HEK293 (cell line): ENCODE data around the gene UBA3.

Experiments
- GLI4 ChIP-seq: fragments of 450-650 bp; formaldehyde crosslinking; IDR thresholded peaks from 2 replicates; pipeline ENCODE4 v1.5.1; 2016; ENCODE audit warnings: missing biosample characterization, missing genetic modification characterization
- KLF1 ChIP-seq: fragments of 450-650 bp; formaldehyde crosslinking; IDR thresholded peaks from 2 replicates; pipeline ENCODE4 v1.5.1; 2016; ENCODE audit warnings: missing biosample characterization, missing genetic modification characterization
- KLF7 ChIP-seq: fragments of 450-650 bp; formaldehyde crosslinking; IDR thresholded peaks from 2 replicates; pipeline ENCODE4 v1.5.1; 2016; ENCODE audit warnings: missing biosample characterization, missing genetic modification characterization, borderline replicate concordance
- MEIS1 ChIP-seq: sonication (generic); formaldehyde crosslinking; IDR thresholded peaks from 2 replicates; pipeline ENCODE4 v1.8.1; 2022; ENCODE audit warnings: missing genetic modification reagents, mild to moderate bottlenecking, borderline replicate concordance
- PRDM10 ChIP-seq: fragments of 450-650 bp; formaldehyde crosslinking; IDR thresholded peaks from 2 replicates; pipeline ENCODE4 v1.5.1; 2016; ENCODE audit warnings: missing biosample characterization, missing genetic modification characterization
- SP7 ChIP-seq: fragments of 450-650 bp; formaldehyde crosslinking; IDR thresholded peaks from 2 replicates; pipeline ENCODE4 v1.5.1; 2016; ENCODE audit warnings: missing biosample characterization, missing genetic modification characterization
- TCF7L2 ChIP-seq: IDR thresholded peaks from 2 replicates; pipeline ENCODE4 v1.6.1; 2011; ENCODE audit warnings: low read depth, mild to moderate bottlenecking, inconsistent platforms, low read length, moderate library complexity, borderline replicate concordance
- TRIM28 ChIP-seq: IDR thresholded peaks from 2 replicates; pipeline ENCODE4 v1.6.1; 2011; ENCODE audit warnings: low read length, control low read depth, borderline replicate concordance
- YY1 ChIP-seq: fragments of 450-650 bp; formaldehyde crosslinking; IDR thresholded peaks from 2 replicates; pipeline ENCODE4 v1.5.1; 2018; ENCODE audit warnings: missing biosample characterization, missing genetic modification characterization
- ZBTB1 ChIP-seq: fragments of 450-650 bp; formaldehyde crosslinking; IDR thresholded peaks from 2 replicates; pipeline ENCODE4 v1.5.1; 2016; ENCODE audit warnings: missing biosample characterization, missing genetic modification characterization
- ZBTB17 ChIP-seq: fragments of 450-650 bp; formaldehyde crosslinking; IDR thresholded peaks from 2 replicates; pipeline ENCODE4 v1.5.1; 2016; ENCODE audit warnings: missing biosample characterization, missing genetic modification characterization
- ZBTB20 ChIP-seq: fragments of 450-650 bp; formaldehyde crosslinking; IDR thresholded peaks from 2 replicates; pipeline ENCODE4 v1.5.1; 2016; ENCODE audit warnings: missing biosample characterization, missing genetic modification characterization
- ZBTB48 ChIP-seq: fragments of 450-650 bp; formaldehyde crosslinking; IDR thresholded peaks from 2 replicates; pipeline ENCODE4 v1.5.1; 2016; ENCODE audit warnings: missing biosample characterization, missing genetic modification characterization
- ZBTB8A ChIP-seq: fragments of 450-650 bp; formaldehyde crosslinking; IDR thresholded peaks from 2 replicates; pipeline ENCODE4 v1.5.1; 2016; ENCODE audit warnings: missing biosample characterization, missing genetic modification characterization
- ZFP37 ChIP-seq: fragments of 450-650 bp; formaldehyde crosslinking; IDR thresholded peaks from 2 replicates; pipeline ENCODE4 v1.5.1; 2016; ENCODE audit warnings: missing biosample characterization, missing genetic modification characterization
- ZNF157 ChIP-seq: fragments of 450-650 bp; formaldehyde crosslinking; IDR thresholded peaks from 2 replicates; pipeline ENCODE4 v1.5.1; 2016; ENCODE audit warnings: missing biosample characterization, missing genetic modification characterization
- ZNF239 ChIP-seq: fragments of 450-650 bp; formaldehyde crosslinking; IDR thresholded peaks from 2 replicates; pipeline ENCODE4 v1.5.1; 2016; ENCODE audit warnings: missing biosample characterization, missing genetic modification characterization
- ZNF26 ChIP-seq: fragments of 450-650 bp; formaldehyde crosslinking; IDR thresholded peaks from 2 replicates; pipeline ENCODE4 v1.5.1; 2016; ENCODE audit warnings: missing biosample characterization, missing genetic modification characterization
- ZNF266 ChIP-seq: fragments of 450-650 bp; formaldehyde crosslinking; IDR thresholded peaks from 2 replicates; pipeline ENCODE4 v1.5.1; 2016; ENCODE audit warnings: missing biosample characterization, missing genetic modification characterization, low read depth
- ZNF324 ChIP-seq: fragments of 450-650 bp; formaldehyde crosslinking; IDR thresholded peaks from 2 replicates; pipeline ENCODE4 v1.5.1; 2016; ENCODE audit warnings: missing biosample characterization, missing genetic modification characterization
- ZNF335 ChIP-seq: fragments of 450-650 bp; formaldehyde crosslinking; conservative IDR thresholded peaks from 2 replicates; pipeline ENCODE4 v1.5.1; 2016; ENCODE audit warnings: missing biosample characterization, missing genetic modification characterization
- ZNF48 ChIP-seq: fragments of 450-650 bp; formaldehyde crosslinking; IDR thresholded peaks from 2 replicates; pipeline ENCODE4 v1.5.1; 2016; ENCODE audit warnings: missing biosample characterization, missing genetic modification characterization
- ZNF544 ChIP-seq: fragments of 450-650 bp; formaldehyde crosslinking; IDR thresholded peaks from 2 replicates; pipeline ENCODE4 v1.5.0; 2017; ENCODE audit warnings: missing biosample characterization, missing genetic modification characterization
- ZNF549 ChIP-seq: fragments of 450-650 bp; IDR thresholded peaks from 2 replicates; pipeline ENCODE4 v1.5.1; 2018; ENCODE audit warnings: missing biosample characterization, missing genetic modification characterization, mild to moderate bottlenecking, inconsistent platforms, moderate library complexity
- ZNF621 ChIP-seq: fragments of 450-650 bp; formaldehyde crosslinking; IDR thresholded peaks from 2 replicates; pipeline ENCODE4 v1.5.1; 2017; ENCODE audit warnings: missing biosample characterization, missing genetic modification characterization
- ZNF623 ChIP-seq: fragments of 450-650 bp; formaldehyde crosslinking; IDR thresholded peaks from 2 replicates; pipeline ENCODE4 v1.5.1; 2016; ENCODE audit warnings: missing biosample characterization, missing genetic modification characterization
- ZNF777 ChIP-seq: fragments of 450-650 bp; formaldehyde crosslinking; IDR thresholded peaks from 2 replicates; pipeline ENCODE4 v1.5.1; 2017; ENCODE audit warnings: missing biosample characterization, missing genetic modification characterization, borderline replicate concordance
- ZNF791 ChIP-seq: fragments of 450-650 bp; formaldehyde crosslinking; IDR thresholded peaks from 2 replicates; pipeline ENCODE4 v1.5.1; 2016; ENCODE audit warnings: missing biosample characterization, missing genetic modification characterization
- ZNF830 ChIP-seq: fragments of 450-650 bp; IDR thresholded peaks from 2 replicates; pipeline ENCODE4 v1.5.0; 2018; ENCODE audit warnings: missing biosample characterization, missing genetic modification characterization, low read depth, mild to moderate bottlenecking, moderate library complexity
- ZSCAN30 ChIP-seq: fragments of 450-650 bp; IDR thresholded peaks from 2 replicates; pipeline ENCODE4 v1.5.1; 2018; ENCODE audit warnings: missing biosample characterization, mild to moderate bottlenecking, missing genetic modification characterization, moderate library complexity
- TF ChIP-seq, protein P1 (sequence below): fragments of 450-650 bp; formaldehyde crosslinking; IDR thresholded peaks from 2 replicates; pipeline ENCODE4 v1.5.1; 2016; ENCODE audit warnings: missing biosample characterization, missing genetic modification characterization
- TF ChIP-seq, protein P2 (sequence below): fragments of 450-650 bp; formaldehyde crosslinking; conservative IDR thresholded peaks from 2 replicates; pipeline ENCODE4 v1.5.1; 2016; ENCODE audit warnings: low read depth, missing biosample characterization, missing genetic modification characterization

Gene UBA3

DNA sequence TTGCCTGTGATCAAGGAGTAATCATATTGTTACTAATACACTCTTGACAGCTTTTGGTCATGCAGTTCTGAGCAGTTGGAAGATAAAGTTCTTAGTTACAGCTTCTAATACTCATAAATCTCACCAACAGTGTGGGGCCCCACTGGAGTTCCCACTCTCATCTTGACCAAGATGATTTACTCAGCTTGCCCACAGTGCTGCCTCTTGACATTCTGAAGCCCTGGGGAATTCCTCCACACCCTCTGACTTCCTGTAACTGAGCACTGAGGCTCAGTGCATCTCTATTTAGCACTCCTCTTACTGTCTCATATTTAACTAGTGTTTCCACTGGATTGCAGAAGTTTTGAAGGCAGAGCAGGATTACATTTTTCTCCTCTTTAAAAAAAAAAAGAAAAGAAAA is 2.6 kb upstream of the UBA3 start (continued):
- TF ChIP-seq PRDM10, result no peak
- TF ChIP-seq ZBTB20 (tag by site-specific recombination), result peak; percentile 44; the same call in 1 of the 2 replicates
- TF ChIP-seq ZBTB17, result no peak
- TF ChIP-seq ZNF621 (tag by site-specific recombination), result no peak
- no peak for TF ChIP-seq ZNF335 (tag by site-specific recombination)
- TF ChIP-seq TCF7L2, result peak; percentile 42; the same call in 1 of the 2 replicates
- TF ChIP-seq ZNF239 (tag by site-specific recombination), result no peak
- no peak for TF ChIP-seq KLF1 (tag by site-specific recombination)
- TF ChIP-seq ZNF544, result no peak
- TF ChIP-seq ZSCAN30 (tag by site-specific recombination), result no peak
- no peak for TF ChIP-seq MEIS1 (CRISPR knock-in tag)
- no peak for TF ChIP-seq ZNF549 (tag by site-specific recombination)
- TF ChIP-seq ZNF26 (tag by site-specific recombination), result no peak
- no peak for TF ChIP-seq TRIM28
- TF ChIP-seq, protein P1, sequence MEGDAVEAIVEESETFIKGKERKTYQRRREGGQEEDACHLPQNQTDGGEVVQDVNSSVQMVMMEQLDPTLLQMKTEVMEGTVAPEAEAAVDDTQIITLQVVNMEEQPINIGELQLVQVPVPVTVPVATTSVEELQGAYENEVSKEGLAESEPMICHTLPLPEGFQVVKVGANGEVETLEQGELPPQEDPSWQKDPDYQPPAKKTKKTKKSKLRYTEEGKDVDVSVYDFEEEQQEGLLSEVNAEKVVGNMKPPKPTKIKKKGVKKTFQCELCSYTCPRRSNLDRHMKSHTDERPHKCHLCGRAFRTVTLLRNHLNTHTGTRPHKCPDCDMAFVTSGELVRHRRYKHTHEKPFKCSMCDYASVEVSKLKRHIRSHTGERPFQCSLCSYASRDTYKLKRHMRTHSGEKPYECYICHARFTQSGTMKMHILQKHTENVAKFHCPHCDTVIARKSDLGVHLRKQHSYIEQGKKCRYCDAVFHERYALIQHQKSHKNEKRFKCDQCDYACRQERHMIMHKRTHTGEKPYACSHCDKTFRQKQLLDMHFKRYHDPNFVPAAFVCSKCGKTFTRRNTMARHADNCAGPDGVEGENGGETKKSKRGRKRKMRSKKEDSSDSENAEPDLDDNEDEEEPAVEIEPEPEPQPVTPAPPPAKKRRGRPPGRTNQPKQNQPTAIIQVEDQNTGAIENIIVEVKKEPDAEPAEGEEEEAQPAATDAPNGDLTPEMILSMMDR, result no peak
- TF ChIP-seq ZBTB48 (tag by site-specific recombination), result no peak
- TF ChIP-seq ZBTB8A (tag by site-specific recombination), result no peak
- TF ChIP-seq ZNF266 (tag by site-specific recombination), result no peak
- no peak for TF ChIP-seq ZNF777 (tag by site-specific recombination)
- no peak for TF ChIP-seq ZNF791 (tag by site-specific recombination)
- no peak for TF ChIP-seq YY1
- TF ChIP-seq SP7 (tag by site-specific recombination), result peak; percentile 77
- TF ChIP-seq ZNF324 (tag by site-specific recombination), result no peak
- no peak for TF ChIP-seq ZNF48
- TF ChIP-seq ZFP37 (tag by site-specific recombination), result no peak
- TF ChIP-seq KLF7, result no peak
- TF ChIP-seq ZNF157 (tag by site-specific recombination), result no peak
- no peak for TF ChIP-seq ZNF830 (tag by site-specific recombination)
- no peak for TF ChIP-seq ZNF623
- TF ChIP-seq ZBTB1, result no peak
- TF ChIP-seq GLI4 (tag by site-specific recombination), result no peak
- TF ChIP-seq, protein P2, sequence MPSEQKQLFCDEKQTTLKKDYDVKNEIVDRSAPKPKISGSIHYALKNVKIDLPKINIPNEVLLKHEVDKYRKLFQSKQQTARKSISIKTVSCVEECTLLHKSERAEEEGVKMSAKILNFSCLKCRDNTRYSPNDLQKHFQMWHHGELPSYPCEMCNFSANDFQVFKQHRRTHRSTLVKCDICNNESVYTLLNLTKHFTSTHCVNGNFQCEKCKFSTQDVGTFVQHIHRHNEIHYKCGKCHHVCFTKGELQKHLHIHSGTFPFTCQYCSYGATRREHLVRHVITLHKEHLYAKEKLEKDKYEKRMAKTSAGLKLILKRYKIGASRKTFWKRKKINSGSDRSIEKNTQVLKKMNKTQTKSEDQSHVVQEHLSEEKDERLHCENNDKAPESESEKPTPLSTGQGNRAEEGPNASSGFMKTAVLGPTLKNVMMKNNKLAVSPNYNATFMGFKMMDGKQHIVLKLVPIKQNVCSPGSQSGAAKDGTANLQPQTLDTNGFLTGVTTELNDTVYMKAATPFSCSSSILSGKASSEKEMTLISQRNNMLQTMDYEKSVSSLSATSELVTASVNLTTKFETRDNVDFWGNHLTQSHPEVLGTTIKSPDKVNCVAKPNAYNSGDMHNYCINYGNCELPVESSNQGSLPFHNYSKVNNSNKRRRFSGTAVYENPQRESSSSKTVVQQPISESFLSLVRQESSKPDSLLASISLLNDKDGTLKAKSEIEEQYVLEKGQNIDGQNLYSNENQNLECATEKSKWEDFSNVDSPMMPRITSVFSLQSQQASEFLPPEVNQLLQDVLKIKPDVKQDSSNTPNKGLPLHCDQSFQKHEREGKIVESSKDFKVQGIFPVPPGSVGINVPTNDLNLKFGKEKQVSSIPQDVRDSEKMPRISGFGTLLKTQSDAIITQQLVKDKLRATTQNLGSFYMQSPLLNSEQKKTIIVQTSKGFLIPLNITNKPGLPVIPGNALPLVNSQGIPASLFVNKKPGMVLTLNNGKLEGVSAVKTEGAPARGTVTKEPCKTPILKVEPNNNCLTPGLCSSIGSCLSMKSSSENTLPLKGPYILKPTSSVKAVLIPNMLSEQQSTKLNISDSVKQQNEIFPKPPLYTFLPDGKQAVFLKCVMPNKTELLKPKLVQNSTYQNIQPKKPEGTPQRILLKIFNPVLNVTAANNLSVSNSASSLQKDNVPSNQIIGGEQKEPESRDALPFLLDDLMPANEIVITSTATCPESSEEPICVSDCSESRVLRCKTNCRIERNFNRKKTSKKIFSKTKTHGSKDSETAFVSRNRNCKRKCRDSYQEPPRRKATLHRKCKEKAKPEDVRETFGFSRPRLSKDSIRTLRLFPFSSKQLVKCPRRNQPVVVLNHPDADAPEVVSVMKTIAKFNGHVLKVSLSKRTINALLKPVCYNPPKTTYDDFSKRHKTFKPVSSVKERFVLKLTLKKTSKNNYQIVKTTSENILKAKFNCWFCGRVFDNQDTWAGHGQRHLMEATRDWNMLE (tag by site-specific recombination), result no peak
